Parathyroid adenoma (tissue), 2 donors: ENCODE results near the gene PAK2.

Experiments
- H2AFZ ChIP-seq: fragments of 300-600 bp; sonication (generic); one replicate; pipeline ENCODE4 v1.7.0; 2017; ENCODE audit warnings: antibody characterized with exemption, mild to moderate bottlenecking
- H3K27ac ChIP-seq: fragments of 300-600 bp; sonication (generic); one replicate; pipeline ENCODE4 v1.7.0; 2017
- H3K27me3 ChIP-seq: fragments of 300-600 bp; sonication (generic); one replicate; pipeline ENCODE4 v1.7.0; 2017; ENCODE audit warnings: low read length; ENCODE audit not compliant: control insufficient read depth, insufficient read depth
- H3K36me3 ChIP-seq: fragments of 300-600 bp; sonication (generic); one replicate; pipeline ENCODE4 v1.7.0; 2017; ENCODE audit warnings: low read length; ENCODE audit not compliant: control insufficient read depth, insufficient read depth
- H3K4me1 ChIP-seq: fragments of 300-600 bp; sonication (generic); one replicate; pipeline ENCODE4 v1.7.0; 2017; ENCODE audit warnings: control low read depth
- H3K4me2 ChIP-seq: fragments of 300-600 bp; sonication (generic); one replicate; pipeline ENCODE4 v1.7.0; 2017; ENCODE audit warnings: low read length
- H3K4me3 ChIP-seq: fragments of 300-600 bp; sonication (generic); one replicate; pipeline ENCODE4 v1.7.0; 2017; ENCODE audit warnings: low read depth, low read length
- H3K79me2 ChIP-seq: fragments of 300-600 bp; sonication (generic); one replicate; pipeline ENCODE4 v1.7.0; 2017; ENCODE audit warnings: control low read depth
- H3K9ac ChIP-seq: fragments of 300-600 bp; sonication (generic); one replicate; pipeline ENCODE4 v1.7.0; 2017; ENCODE audit warnings: mild to moderate bottlenecking
- H3K9me3 ChIP-seq: fragments of 300-600 bp; sonication (generic); one replicate; pipeline ENCODE4 v1.7.0; 2017; ENCODE audit warnings: low read length; ENCODE audit not compliant: control insufficient read depth
- TF ChIP-seq, protein P1 (sequence below): fragments of 300-600 bp; sonication (generic); IDR thresholded peaks from one replicate; pipeline ENCODE4 v1.7.0; 2017; ENCODE audit warnings: antibody characterized with exemption, mild to moderate bottlenecking
- donor health status: primary hyperparathyroidism.

Gene PAK2

DNA sequence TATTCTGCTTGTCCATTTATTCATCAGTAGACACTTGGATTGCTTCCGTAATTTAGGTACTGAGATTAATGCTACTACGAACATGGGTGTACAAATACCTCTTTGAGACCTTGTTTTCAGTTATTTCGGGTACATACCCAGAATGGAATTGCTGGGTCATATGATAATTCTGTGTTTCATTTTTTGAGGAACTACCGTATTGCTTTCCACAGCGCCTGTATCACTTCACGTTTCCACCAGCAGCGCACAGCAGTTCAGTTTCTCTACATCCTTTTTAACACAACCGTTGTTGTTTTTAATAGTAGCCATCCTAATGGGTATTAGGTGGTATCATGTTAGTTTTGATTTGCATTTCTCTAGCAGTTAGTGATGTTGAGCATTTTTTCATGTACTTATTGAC, 9.5 kb downstream of the PAK2 start:
- Histone ChIP-seq H3K4me3 (no peak overlapping the region), H2AFZ (no peak overlapping the region), H3K79me2 (peaks cover 49% of the 10 kb centered on the region), H3K4me1 (no peaks in the 10 kb centered on the region), H3K9ac (no peak overlapping the region), H3K27me3 (no peaks in the 10 kb centered on the region), H3K27ac (no peak overlapping the region), H3K9me3 (no peaks in the 10 kb centered on the region), H3K36me3 (no peaks in the 10 kb centered on the region), H3K4me2 (no peak overlapping the region)
- TF ChIP-seq, protein P1, sequence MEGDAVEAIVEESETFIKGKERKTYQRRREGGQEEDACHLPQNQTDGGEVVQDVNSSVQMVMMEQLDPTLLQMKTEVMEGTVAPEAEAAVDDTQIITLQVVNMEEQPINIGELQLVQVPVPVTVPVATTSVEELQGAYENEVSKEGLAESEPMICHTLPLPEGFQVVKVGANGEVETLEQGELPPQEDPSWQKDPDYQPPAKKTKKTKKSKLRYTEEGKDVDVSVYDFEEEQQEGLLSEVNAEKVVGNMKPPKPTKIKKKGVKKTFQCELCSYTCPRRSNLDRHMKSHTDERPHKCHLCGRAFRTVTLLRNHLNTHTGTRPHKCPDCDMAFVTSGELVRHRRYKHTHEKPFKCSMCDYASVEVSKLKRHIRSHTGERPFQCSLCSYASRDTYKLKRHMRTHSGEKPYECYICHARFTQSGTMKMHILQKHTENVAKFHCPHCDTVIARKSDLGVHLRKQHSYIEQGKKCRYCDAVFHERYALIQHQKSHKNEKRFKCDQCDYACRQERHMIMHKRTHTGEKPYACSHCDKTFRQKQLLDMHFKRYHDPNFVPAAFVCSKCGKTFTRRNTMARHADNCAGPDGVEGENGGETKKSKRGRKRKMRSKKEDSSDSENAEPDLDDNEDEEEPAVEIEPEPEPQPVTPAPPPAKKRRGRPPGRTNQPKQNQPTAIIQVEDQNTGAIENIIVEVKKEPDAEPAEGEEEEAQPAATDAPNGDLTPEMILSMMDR: no peak

- Histone ChIP-seq H3K4me3 (no peak overlapping the region), H3K9ac (no peak overlapping the region), H3K79me2 (peaks cover 62% of the 10 kb centered on the region), H3K27ac (no peak overlapping the region), H3K36me3 (no peaks in the 10 kb centered on the region), H3K4me2 (no peak overlapping the region), H3K9me3 (no peaks in the 10 kb centered on the region), H3K27me3 (no peaks in the 10 kb centered on the region), H2AFZ (no peak overlapping the region), H3K4me1 (peaks cover 14% of the 10 kb centered on the region)
- TF ChIP-seq, protein P1: no peak
These were observed 13.5 kb downstream of the PAK2 start for GRCh38 chr3:196753201-196753600.

- H3K36me3 ChIP-seq: no peaks in the 10 kb centered on the region
- no peak overlapping the region for H3K4me3 ChIP-seq
- H3K27ac ChIP-seq: peak overlapping the region; percentile 29
These were observed 14.7 kb downstream of the PAK2 start for GRCh38 chr3:196754091-196754981.

GRCh38 chr3:196756732-196757131, 17.1 kb downstream of the PAK2 start:
- Histone ChIP-seq H3K27ac (no peak overlapping the region), H3K4me2 (no peak overlapping the region), H3K4me3 (no peak overlapping the region), H3K9me3 (no peaks in the 10 kb centered on the region), H3K9ac (no peak overlapping the region), H3K79me2 (peaks cover 61% of the 10 kb centered on the region), H2AFZ (no peak overlapping the region), H3K36me3 (no peaks in the 10 kb centered on the region), H3K4me1 (peaks cover 15% of the 10 kb centered on the region), H3K27me3 (no peaks in the 10 kb centered on the region)
- TF ChIP-seq, protein P1: no peak

More at GRCh38 chr3:196754091-196754981, 14.7 kb downstream of the PAK2 start:
- Histone ChIP-seq H3K9me3 (no peaks in the 10 kb centered on the region), H3K79me2 (peaks cover 56% of the 10 kb centered on the region), H3K4me1 (peaks cover 15% of the 10 kb centered on the region), H3K4me2 (peak overlapping the region; percentile 5), H2AFZ (no peak overlapping the region), H3K27me3 (no peaks in the 10 kb centered on the region), H3K9ac (no peak overlapping the region)
- TF ChIP-seq, protein P1: no peak
